B cell (primary cell): ENCODE measurements around the gene TOLLIP. TPM values are rescaled to one million over a fixed set of nuclear protein-coding genes. Genes with fewer than 3 reads are reported as not detected.
"Not testable (repeated sequence)": the region's sequence is repeated elsewhere in the genome, so short reads cannot be mapped to it uniquely, and the experiment has no call there.

Experiments used
- ATAC-seq: fragments of 200-7000 bp; cut with Tn5 transposase; one replicate; pipeline ENCODE4 v1.10.0; 2021; ENCODE audit warnings: low read depth, mild to moderate bottlenecking, moderate number of reproducible peaks, moderate library complexity
- CTCF ChIA-PET: fragments of 350-600 bp; sonication (Branson Sonifier 250); formaldehyde crosslinking; loops from one replicate; lab custom pipeline; 2021; ENCODE audit warnings: antibody characterized with exemption, inconsistent platforms; lab: Charles Lee
- POLR2A ChIA-PET: fragments of 350-600 bp; sonication (Branson Sonifier 250); formaldehyde crosslinking; loops from one replicate; lab custom pipeline; 2021; ENCODE audit warnings: antibody characterized with exemption; lab: Charles Lee
- DNase-seq: peaks from one replicate; pipeline ENCODE4 v3.0.0; 2013
- H2AFZ ChIP-seq: 2 replicates; pipeline ENCODE4 v1.6.1; 2012; ENCODE audit warnings: mild to moderate bottlenecking, low read depth, low read length; ENCODE audit not compliant: insufficient read depth, poor library complexity, severe bottlenecking
- H3K27ac ChIP-seq, 2 donors: 1 replicate in 1 of 2; 2 replicates in 1 of 2; pipeline ENCODE4 v1.5.1; 2012 to 2013; ENCODE audit warnings: low read length in 2 of 2, mild to moderate bottlenecking in 2 of 2, moderate library complexity in 1 of 2
- H3K27me3 ChIP-seq, 4 experiments: fragments of 200-600 bp in 1 of 4; sonication (generic) in 1 of 4; replicated peaks in 1 of 4; 1 replicate in 2 of 4; 2 replicates in 2 of 4; pipeline versions ENCODE4 v1.6.1 to v1.7.0; 2013 to 2016; ENCODE audit warnings: low read length in 3 of 4, mild to moderate bottlenecking in 2 of 4, mixed read lengths in 1 of 4, moderate library complexity in 1 of 4; ENCODE audit not compliant: insufficient read depth in 4 of 4, control insufficient read depth in 3 of 4; ENCODE audit errors: control extremely low read depth in 1 of 4
- H3K36me3 ChIP-seq, 2 experiments: replicated peaks in 1 of 2; 1 replicate in 1 of 2; 2 replicates in 1 of 2; pipeline versions ENCODE4 v1.6.1 to v1.7.1; 2013; ENCODE audit warnings: low read length in 1 of 2; ENCODE audit not compliant: insufficient read depth in 2 of 2, control insufficient read depth in 1 of 2; ENCODE audit errors: control extremely low read depth in 1 of 2, extremely low read depth in 1 of 2
- H3K4me1 ChIP-seq, 2 donors: fragments of 200-600 bp in 1 of 2; sonication (generic) in 1 of 2; 1 replicate in 1 of 2; 2 replicates in 1 of 2; pipeline versions ENCODE4 v1.5.1 to v1.6.1; 2013 to 2017; ENCODE audit warnings: low read length in 2 of 2; ENCODE audit not compliant: control insufficient read depth in 2 of 2, insufficient read depth in 2 of 2
- H3K4me2 ChIP-seq: replicated peaks from 2 replicates; pipeline ENCODE3; 2012; ENCODE audit warnings: mild to moderate bottlenecking, low read depth, low read length; ENCODE audit not compliant: poor library complexity, severe bottlenecking
- H3K4me3 ChIP-seq, 5 experiments: fragments of 200-600 bp in 1 of 5; sonication (generic) in 1 of 5; 1 replicate in 3 of 5; 2 replicates in 2 of 5; pipeline versions ENCODE4 v1.5.1 to v1.7.0; 2011 to 2016; ENCODE audit warnings: low read length in 4 of 5, mild to moderate bottlenecking in 4 of 5, low read depth in 2 of 5, control low read depth in 1 of 5, moderate library complexity in 1 of 5; ENCODE audit not compliant: insufficient read depth in 1 of 5; ENCODE audit errors: control extremely low read depth in 1 of 5, extremely low read depth in 1 of 5
- H3K79me2 ChIP-seq: fragments of 200-600 bp; sonication (generic); one replicate; pipeline ENCODE4 v1.6.0; 2016; ENCODE audit warnings: low read length; ENCODE audit not compliant: control insufficient read depth, insufficient read depth
- H3K9ac ChIP-seq: fragments of 200-600 bp; sonication (generic); 2 replicates; pipeline ENCODE4 v1.6.1; 2017; ENCODE audit warnings: mild to moderate bottlenecking, low read length, moderate library complexity
- H3K9me3 ChIP-seq, 3 donors: one replicate each; pipeline versions ENCODE4 v1.6.1 to v1.7.1; 2013; ENCODE audit warnings: low read length in 2 of 3; ENCODE audit not compliant: control insufficient read depth in 2 of 3, insufficient read depth in 1 of 3; ENCODE audit errors: control extremely low read depth in 1 of 3
- H4K20me1 ChIP-seq: 2 replicates; pipeline ENCODE4 v1.6.0; 2012; ENCODE audit warnings: mild to moderate bottlenecking, low read length; ENCODE audit not compliant: insufficient read depth, control insufficient read depth, poor library complexity, severe bottlenecking
- H3K27ac Mint-ChIP-seq: one replicate; pipeline ENCODE4 v1.8.0; 2021; ENCODE audit warnings: mixed read lengths
- H3K27me3 Mint-ChIP-seq: one replicate; pipeline ENCODE4 v1.8.0; 2021; ENCODE audit warnings: mixed read lengths
- H3K4me1 Mint-ChIP-seq: one replicate; pipeline ENCODE4 v1.8.0; 2021; ENCODE audit warnings: mixed read lengths
- H3K4me3 Mint-ChIP-seq: one replicate; pipeline ENCODE4 v1.8.0; 2021; ENCODE audit warnings: mixed read lengths
- H3K9me3 Mint-ChIP-seq: one replicate; pipeline ENCODE4 v1.8.0; 2022; ENCODE audit warnings: mixed read lengths; ENCODE audit not compliant: insufficient read depth
- WGBS: methylation state at CpG from one replicate; pipeline ENCODE4 v1.1.5; 2013; ENCODE audit warnings: missing lambda C conversion rate; ENCODE audit not compliant: insufficient coverage; 5-methylcytosine and 5-hydroxymethylcytosine counted together
- intact Hi-C: fragments of 100-400 bp; cut with micrococcal nuclease; formaldehyde crosslinking; loops from one replicate; pipeline ENCODE4 v1.10.0; 2022
- polyA plus RNA-seq: library from polyadenylated mRNA; depleted of rRNA; stranded (reverse); fragments of >200 nt; gene quantifications from 2 replicates; pipeline ENCODE4 v1.2.3, GENCODE V29; 2012
- total RNA-seq, 2 donors: library from RNA; stranded (reverse); fragments of 120-200 nt in 1 of 2; gene quantifications; 1 replicate in 1 of 2; 2 replicates in 1 of 2; pipeline versions ENCODE4 v1.2.3 to v1.2.4, GENCODE V29; 2013 to 2022

Gene TOLLIP
- total and polyA plus RNA-seq, 2 donors (not counting 1 experiment from before 2014, with no cell fraction given), result 34.7 to 52.5 TPM

DNA sequence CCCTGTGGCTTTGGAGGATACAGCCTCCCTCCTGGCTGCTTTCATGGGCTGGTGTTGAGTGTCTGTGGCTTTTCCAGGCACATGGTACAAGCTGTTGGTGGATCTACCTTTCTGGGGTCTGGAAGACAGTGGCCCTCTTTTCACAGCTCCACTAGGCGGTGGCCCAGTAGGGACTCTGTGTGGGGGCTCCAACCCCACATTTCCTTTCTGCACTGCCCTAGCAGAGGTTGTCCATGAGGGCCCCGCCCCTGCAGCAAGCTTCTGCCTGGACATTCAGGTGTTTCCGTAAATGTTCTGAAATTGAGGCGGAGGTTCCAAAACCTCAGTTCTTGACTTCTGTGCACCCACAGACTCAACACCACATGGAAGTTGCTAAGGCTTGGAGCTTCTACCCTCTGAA, 44.0 kb downstream of the TOLLIP start:
- H3K9ac ChIP-seq, H4K20me1 ChIP-seq, H3K27ac Mint-ChIP-seq, H2AFZ ChIP-seq, H3K27me3 Mint-ChIP-seq, POLR2A ChIA-PET, H3K79me2 ChIP-seq, ATAC-seq, H3K4me3 ChIP-seq, CTCF ChIA-PET, H3K4me2 ChIP-seq, H3K4me3 Mint-ChIP-seq, H3K36me3 ChIP-seq, H3K9me3 Mint-ChIP-seq, H3K27ac ChIP-seq, H3K27me3 ChIP-seq, DNase-seq, intact Hi-C loops: not testable (repeated sequence)
- 91% methylated on average over 3 of the region's 4 CpGs for WGBS
- peaks cover 19% of the 10 kb centered on the region for H3K4me1 Mint-ChIP-seq
- peaks cover 0 to 12% (median 5%) of the 10 kb centered on the region in 3 donors for H3K9me3 ChIP-seq
- H3K4me1 ChIP-seq, result peaks cover 12 to 20% of the 10 kb centered on the region in 2 donors

DNA sequence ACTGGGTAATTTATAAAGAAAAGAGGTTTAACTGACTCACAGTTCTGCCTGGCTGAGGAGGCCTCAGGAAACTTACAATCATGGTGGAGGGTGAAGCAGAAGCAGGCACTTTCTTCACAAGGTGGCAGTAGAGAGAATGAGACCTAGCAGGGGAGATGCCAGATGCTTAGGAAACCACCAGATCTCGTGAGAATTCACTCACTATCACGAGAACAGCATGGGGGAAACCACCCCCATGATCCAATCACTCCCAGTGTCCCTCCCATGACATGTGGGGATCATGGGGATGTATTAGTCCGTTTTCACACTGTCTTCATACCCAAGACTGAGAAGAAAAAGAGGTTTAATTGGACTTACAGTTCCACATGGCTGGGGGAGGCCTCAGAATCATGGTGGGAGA, 45.0 kb downstream of the TOLLIP start:
- H3K36me3 ChIP-seq, CTCF ChIA-PET, H3K79me2 ChIP-seq, H3K9me3 Mint-ChIP-seq, H3K27me3 Mint-ChIP-seq, H3K4me3 ChIP-seq, H3K4me2 ChIP-seq, H4K20me1 ChIP-seq, H2AFZ ChIP-seq, ATAC-seq, H3K27ac ChIP-seq, H3K27me3 ChIP-seq, H3K9ac ChIP-seq, POLR2A ChIA-PET: not testable (repeated sequence)
- Mint-ChIP-seq H3K4me1 (peaks cover 19% of the 10 kb centered on the region), H3K27ac (peak overlapping the region; percentile 16), H3K4me3 (peak overlapping the region; percentile 32)
- H3K4me1 ChIP-seq, result peaks cover 12 to 20% of the 10 kb centered on the region in 2 donors
- no CpG with 5 or more reads among the region's 3 CpGs for WGBS
- peaks cover 0 to 12% (median 5%) of the 10 kb centered on the region in 3 donors for H3K9me3 ChIP-seq
- DNase-seq, result peak; percentile 51
- intact Hi-C loops, result loop anchor here (5.0 kb wide), 1 partner anchor 308 kb away; the partner anchor contains the start of gene DUSP8
